H9 (cell line): ENCODE data around the gene MYOZ2. TPM values are rescaled to one million over a fixed set of nuclear protein-coding genes. Genes with fewer than 3 reads are reported as not detected.

Experiments used
- DNase-seq: peaks from one replicate; pipeline ENCODE4 v3.0.0-alpha.2; 2017
- H2AFZ ChIP-seq: one replicate; pipeline ENCODE4 v1.6.1; 2013; ENCODE audit warnings: mild to moderate bottlenecking, low read length, control low read depth, moderate library complexity
- H2AK5ac ChIP-seq: 2 replicates; pipeline ENCODE4 v1.6.1; 2013; ENCODE audit warnings: low read length, control low read depth, mixed read lengths; ENCODE audit not compliant: insufficient read length
- H2BK120ac ChIP-seq: one replicate; pipeline ENCODE4 v1.6.1; 2013; ENCODE audit warnings: low read depth, mild to moderate bottlenecking, low read length, control low read depth, inconsistent platforms; ENCODE audit not compliant: poor library complexity, severe bottlenecking
- H2BK12ac ChIP-seq: 2 replicates; pipeline ENCODE4 v1.6.1; 2013; ENCODE audit warnings: low read length, control low read depth, mixed read lengths, low read depth; ENCODE audit not compliant: insufficient read length
- H2BK15ac ChIP-seq: 2 replicates; pipeline ENCODE4 v1.6.1; 2013; ENCODE audit warnings: low read depth, low read length, control low read depth
- H2BK20ac ChIP-seq: one replicate; pipeline ENCODE4 v1.6.1; 2013; ENCODE audit warnings: low read depth, mild to moderate bottlenecking, low read length, control low read depth, inconsistent platforms; ENCODE audit not compliant: poor library complexity, severe bottlenecking
- H2BK5ac ChIP-seq: 2 replicates; pipeline ENCODE4 v1.6.1; 2013; ENCODE audit warnings: low read length, control low read depth, mixed read lengths; ENCODE audit not compliant: insufficient read length
- H3K14ac ChIP-seq: 2 replicates; pipeline ENCODE4 v1.6.1; 2013; ENCODE audit warnings: low read length, control low read depth; ENCODE audit not compliant: insufficient read depth
- H3K18ac ChIP-seq: 2 replicates; pipeline ENCODE4 v1.6.1; 2013; ENCODE audit warnings: low read depth, mild to moderate bottlenecking, mixed read lengths, low read length, control low read depth; ENCODE audit not compliant: insufficient read length
- H3K23ac ChIP-seq: 2 replicates; pipeline ENCODE4 v1.6.1; 2013; ENCODE audit warnings: low read length, control low read depth, mixed read lengths, low read depth; ENCODE audit not compliant: insufficient read length
- H3K23me2 ChIP-seq: 2 replicates; pipeline ENCODE4 v1.6.1; 2013; ENCODE audit warnings: low read depth, mild to moderate bottlenecking, mixed read lengths, low read length, control low read depth; ENCODE audit not compliant: insufficient read length, poor library complexity, severe bottlenecking
- H3K27ac ChIP-seq: 2 replicates; pipeline ENCODE4 v1.5.1; 2013; ENCODE audit warnings: low read length, control low read depth, mixed read lengths, low read depth; ENCODE audit not compliant: insufficient read length
- H3K27me3 ChIP-seq: 2 replicates; pipeline ENCODE4 v1.6.1; 2013; ENCODE audit warnings: low read length, control low read depth, inconsistent platforms; ENCODE audit not compliant: insufficient read depth
- H3K4ac ChIP-seq: 2 replicates; pipeline ENCODE4 v1.6.1; 2013; ENCODE audit warnings: low read depth, mild to moderate bottlenecking, control low read depth, inconsistent platforms, low read length, moderate library complexity
- H3K4me1 ChIP-seq: 2 replicates; pipeline ENCODE4 v1.6.1; 2013; ENCODE audit warnings: low read length, control low read depth, inconsistent platforms; ENCODE audit not compliant: insufficient read depth
- H3K4me2 ChIP-seq: 2 replicates; pipeline ENCODE4 v1.6.1; 2013; ENCODE audit warnings: low read length, control low read depth, mixed read lengths; ENCODE audit not compliant: insufficient read length, insufficient read depth
- H3K56ac ChIP-seq: 2 replicates; pipeline ENCODE4 v1.6.1; 2013; ENCODE audit warnings: low read depth, mild to moderate bottlenecking, mixed read lengths, low read length, control low read depth; ENCODE audit not compliant: insufficient read length
- H3K79me1 ChIP-seq: 2 replicates; pipeline ENCODE4 v1.6.1; 2013; ENCODE audit warnings: low read depth, mild to moderate bottlenecking, moderate library complexity, low read length, control low read depth, inconsistent platforms; ENCODE audit not compliant: insufficient read depth, poor library complexity, severe bottlenecking
- H3K79me2 ChIP-seq: 2 replicates; pipeline ENCODE4 v1.6.1; 2013; ENCODE audit warnings: low read length, control low read depth, inconsistent platforms; ENCODE audit not compliant: insufficient read depth
- H3K9ac ChIP-seq: 2 replicates; pipeline ENCODE4 v1.6.1; 2013; ENCODE audit warnings: low read length, control low read depth, mixed read lengths; ENCODE audit not compliant: insufficient read length; ENCODE audit errors: extremely low read depth
- H3K9me3 ChIP-seq: one replicate; pipeline ENCODE4 v1.6.1; 2013; ENCODE audit warnings: low read depth, low read length, inconsistent platforms; ENCODE audit not compliant: control insufficient read depth
- H3T11ph ChIP-seq: one replicate; pipeline ENCODE4 v1.6.1; 2013; ENCODE audit warnings: mild to moderate bottlenecking, low read length, control low read depth, inconsistent platforms
- H4K20me1 ChIP-seq: one replicate; pipeline ENCODE4 v1.6.1; 2013; ENCODE audit not compliant: control insufficient read depth, insufficient read length, insufficient read depth
- H4K5ac ChIP-seq: 2 replicates; pipeline ENCODE4 v1.6.1; 2013; ENCODE audit warnings: low read depth, mild to moderate bottlenecking, mixed read lengths, low read length, control low read depth; ENCODE audit not compliant: insufficient read length
- H4K8ac ChIP-seq: replicated peaks from 2 replicates; pipeline ENCODE4 v1.6.1; 2013; ENCODE audit warnings: low read length, control low read depth, mixed read lengths, low read depth; ENCODE audit not compliant: insufficient read length
- H4K91ac ChIP-seq: 2 replicates; pipeline ENCODE4 v1.6.1; 2013; ENCODE audit warnings: low read depth, mild to moderate bottlenecking, moderate library complexity, mixed read lengths, low read length, control low read depth; ENCODE audit not compliant: insufficient read length
- H3K27ac Mint-ChIP-seq, 3 experiments: 2 replicates in 2 of 3; 3 replicates in 1 of 3; pipeline ENCODE4 v1.8.0; 2020 to 2021; ENCODE audit warnings: mixed read lengths in 3 of 3, mild to moderate bottlenecking in 1 of 3, moderate library complexity in 1 of 3
- H3K27me3 Mint-ChIP-seq: 2 replicates; pipeline ENCODE4 v1.8.0; 2021; ENCODE audit warnings: low read depth, mild to moderate bottlenecking, moderate library complexity, mixed read lengths
- H3K36me3 Mint-ChIP-seq, 3 experiments: 2 replicates in 2 of 3; 3 replicates in 1 of 3; pipeline ENCODE4 v1.8.0; 2020 to 2021; ENCODE audit warnings: low read depth in 3 of 3, mixed read lengths in 3 of 3; ENCODE audit not compliant: insufficient read depth in 1 of 3
- H3K4me1 Mint-ChIP-seq, 2 experiments: 2 replicates each; pipeline ENCODE4 v1.8.0; 2020; ENCODE audit warnings: mixed read lengths in 2 of 2
- H3K4me3 Mint-ChIP-seq, 2 experiments: 2 replicates in 1 of 2; 3 replicates in 1 of 2; pipeline ENCODE4 v1.8.0; 2020 to 2021; ENCODE audit warnings: mild to moderate bottlenecking in 2 of 2, mixed read lengths in 2 of 2, moderate library complexity in 1 of 2
- H3K9me3 Mint-ChIP-seq, 2 experiments: 2 replicates in 1 of 2; 3 replicates in 1 of 2; pipeline ENCODE4 v1.8.0; 2020; ENCODE audit warnings: mild to moderate bottlenecking in 2 of 2, mixed read lengths in 2 of 2, moderate library complexity in 1 of 2
- CTCF ChIP-seq: fragments of 200-600 bp; sonication (generic); conservative IDR thresholded peaks from 3 replicates; pipeline ENCODE4 v1.8.0; 2021; ENCODE audit warnings: antibody characterized with exemption, mild to moderate bottlenecking
- total RNA-seq: library from RNA; stranded (reverse); gene quantifications from 2 replicates; pipeline ENCODE4 v1.2.1, GENCODE V29; 2021

The MYOZ2 gene
- total RNA-seq, 1 experiment from 2014 or later, result not detected

DNA sequence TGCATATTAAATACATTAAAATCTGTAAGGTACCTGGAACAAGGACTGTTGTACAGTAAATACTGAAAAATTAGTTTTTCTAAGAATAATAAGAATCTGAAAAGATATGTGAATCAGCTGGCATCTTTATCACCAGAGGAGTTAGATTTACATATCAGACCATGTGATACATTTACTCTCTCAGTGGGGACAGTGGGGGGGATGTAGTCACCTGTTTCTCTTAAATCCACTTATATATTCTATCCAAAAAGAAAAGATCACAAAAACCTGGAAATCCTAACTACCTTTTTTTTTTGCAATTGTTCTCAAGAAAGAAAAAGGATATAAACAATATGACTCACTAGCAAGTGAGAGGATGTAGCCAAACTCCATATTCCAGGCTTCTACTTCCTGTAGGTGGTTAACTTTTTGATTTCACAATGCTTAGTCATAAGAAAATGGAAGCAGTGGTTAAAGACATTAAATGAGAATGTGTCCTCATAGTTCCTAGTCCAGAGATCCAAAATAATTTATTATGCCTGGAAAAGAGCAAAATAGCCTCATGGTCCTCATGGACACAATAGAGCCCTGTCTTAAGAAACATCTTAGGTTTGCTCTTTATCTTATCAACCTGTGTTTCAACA, 22.5 kb upstream of the MYOZ2 start:
- H2BK15ac ChIP-seq, result no peak overlapping the region
- H3K79me2 ChIP-seq, result no peaks in the 10 kb centered on the region
- H3K23ac ChIP-seq, result no peak overlapping the region
- H3K4me1 Mint-ChIP-seq, result peaks cover 0 to 3% of the 10 kb centered on the region in 2 experiments; a peak in 2 of 4 replicates
- no peak overlapping the region for H3K9ac ChIP-seq
- no peaks in the 10 kb centered on the region for H3K9me3 ChIP-seq
- no peak overlapping the region for H2BK5ac ChIP-seq
- no peak overlapping the region for H3K18ac ChIP-seq
- no peak overlapping the region for H4K91ac ChIP-seq
- H3K4me1 ChIP-seq, result no peaks in the 10 kb centered on the region
- no peak for DNase-seq
- H3K56ac ChIP-seq, result no peak overlapping the region
- no peaks in the 10 kb centered on the region for H3K27me3 ChIP-seq
- H4K5ac ChIP-seq, result no peak overlapping the region
- H3K14ac ChIP-seq, result no peak overlapping the region
- no peaks in the 10 kb centered on the region for H3K36me3 Mint-ChIP-seq
- H3T11ph ChIP-seq, result no peak overlapping the region
- no peaks in the 10 kb centered on the region for H3K9me3 Mint-ChIP-seq
- TF ChIP-seq CTCF, result no peak
- no peak overlapping the region for H2BK20ac ChIP-seq
- H3K4me2 ChIP-seq, result no peak overlapping the region
- no peaks in the 10 kb centered on the region for H3K79me1 ChIP-seq
- H3K4ac ChIP-seq, result no peak overlapping the region
- no peak overlapping the region for H2AK5ac ChIP-seq
- H2AFZ ChIP-seq, result no peak overlapping the region
- no peak overlapping the region for H3K27ac ChIP-seq
- H4K20me1 ChIP-seq, result no peaks in the 10 kb centered on the region
- no peak overlapping the region for H2BK120ac ChIP-seq
- no peak overlapping the region for H3K27ac Mint-ChIP-seq
- H3K27me3 Mint-ChIP-seq, result no peaks in the 10 kb centered on the region
- H3K23me2 ChIP-seq, result no peaks in the 10 kb centered on the region
- H2BK12ac ChIP-seq, result no peak overlapping the region
- H3K4me3 Mint-ChIP-seq, result no peak overlapping the region
- H4K8ac ChIP-seq, result no peak overlapping the region
